Esophagus squamous epithelium (tissue), 4 donors: ENCODE data around the gene CYB5R4.

Experiments used
- CTCF ChIP-seq, 6 experiments: fragments of 450-650 bp in 4 of 6; fragments of 200-600 bp in 2 of 6; sonication (generic) in 2 of 6; IDR thresholded peaks; one replicate each; pipeline ENCODE4 v1.5.1; 2016 to 2019; ENCODE audit warnings: antibody characterized with exemption in 6 of 6, mild to moderate bottlenecking in 4 of 6, moderate library complexity in 4 of 6
- POLR2A ChIP-seq, 4 donors: fragments of 450-650 bp; IDR thresholded peaks; one replicate each; pipeline ENCODE4 v1.6.1; 2017; ENCODE audit warnings: antibody characterized with exemption in 4 of 4, mild to moderate bottlenecking in 4 of 4, moderate library complexity in 3 of 4

- no peak for TF ChIP-seq CTCF (IDR thresholded peaks at IDR 0.05)
- no peak for TF ChIP-seq POLR2A (IDR thresholded peaks at IDR 0.05)
Observed at GRCh38 chr6:83824388-83824801, 35.1 kb upstream of the CYB5R4 start.
